ENCODE results near the gene KIAA1217.

Gene KIAA1217

GRCh38 chr10:24467136-24467535, 258.2 kb downstream of the KIAA1217 start:
- H2AFZ ChIP-seq (ENCODE audit: low read length): no peak overlapping the region
- peaks cover 14% of the 10 kb centered on the region; the same call in 1 of the 2 replicates for H3K79me2 ChIP-seq (ENCODE audit: insufficient read depth, low read length)
- no peaks in the 10 kb centered on the region for H4K20me1 ChIP-seq (ENCODE audit: insufficient read depth, low read length, poor library complexity, severe bottlenecking)
- peak overlapping the region; percentile 70 for H3K4me3 ChIP-seq (ENCODE audit: low read length, poor library complexity, severe bottlenecking)
- H3K9me2 ChIP-seq (replicated peaks; ENCODE audit: low read depth, low read length): no peaks in the 10 kb centered on the region
- no peaks in the 10 kb centered on the region for H3K36me3 ChIP-seq (ENCODE audit: insufficient read depth, low read length)
- H3K27me3 ChIP-seq (ENCODE audit: insufficient read depth, low read length, poor library complexity, severe bottlenecking): no peaks in the 10 kb centered on the region
- peak overlapping the region; percentile 61 for H3K9ac ChIP-seq (ENCODE audit: low read depth, low read length, poor library complexity, severe bottlenecking)
- H3K4me1 ChIP-seq (ENCODE audit: insufficient read depth, low read length, poor library complexity, severe bottlenecking): peaks cover 74% of the 10 kb centered on the region
- peak overlapping the region; percentile 75 for H3K4me2 ChIP-seq (ENCODE audit: low read depth, low read length, poor library complexity, severe bottlenecking)
- peaks cover 4% of the 10 kb centered on the region; the same call in 1 of the 2 replicates for H3F3A ChIP-seq (ENCODE audit: low read depth)
- H3K9me3 ChIP-seq (ENCODE audit: insufficient read depth, low read depth, low read length): no peaks in the 10 kb centered on the region
- TF ChIP-seq EZH2phosphoT487 (IDR thresholded peaks at IDR 0.05; ENCODE audit: borderline replicate concordance) (no peak), CTCF (conservative IDR thresholded peaks at IDR 0.05; ENCODE audit: low read length) (no peak)

DNA sequence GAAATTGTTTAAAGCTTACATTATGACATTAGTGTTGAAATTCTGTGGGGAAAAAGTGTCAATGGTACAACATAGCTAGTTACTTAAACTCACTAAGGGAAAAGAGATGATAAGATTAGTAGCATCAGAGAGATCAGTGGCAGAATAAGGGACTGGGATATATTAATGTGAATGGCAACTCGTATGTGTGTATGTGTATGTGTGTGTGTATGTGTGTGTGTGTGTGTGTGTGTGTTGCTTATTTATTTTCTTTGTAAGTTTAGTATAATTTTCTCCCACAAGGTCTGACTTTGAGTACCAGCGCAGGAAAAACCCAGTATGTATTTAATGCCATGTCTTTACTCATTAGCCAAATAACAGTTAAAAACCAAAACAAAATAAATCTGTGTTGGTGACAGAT, 258.7 kb downstream of the KIAA1217 start:
- peaks cover 14% of the 10 kb centered on the region; the same call in 1 of the 2 replicates for H3K79me2 ChIP-seq (ENCODE audit: insufficient read depth, low read length)
- peak overlapping the region; percentile 70 for H3K4me3 ChIP-seq (ENCODE audit: low read length, poor library complexity, severe bottlenecking)
- no peak for TF ChIP-seq EZH2phosphoT487 (IDR thresholded peaks at IDR 0.05; ENCODE audit: borderline replicate concordance)
- no peak for TF ChIP-seq CTCF (conservative IDR thresholded peaks at IDR 0.05; ENCODE audit: low read length)
- peak overlapping the region; percentile 75 for H3K4me2 ChIP-seq (ENCODE audit: low read depth, low read length, poor library complexity, severe bottlenecking)
- peak overlapping the region; percentile 61 for H3K9ac ChIP-seq (ENCODE audit: low read depth, low read length, poor library complexity, severe bottlenecking)
- no peaks in the 10 kb centered on the region for H3K27me3 ChIP-seq (ENCODE audit: insufficient read depth, low read length, poor library complexity, severe bottlenecking)
- no peaks in the 10 kb centered on the region for H3K9me2 ChIP-seq (replicated peaks; ENCODE audit: low read depth, low read length)
- H4K20me1 ChIP-seq (ENCODE audit: insufficient read depth, low read length, poor library complexity, severe bottlenecking): no peaks in the 10 kb centered on the region
- H2AFZ ChIP-seq (ENCODE audit: low read length): no peak overlapping the region
- peaks cover under 1% of the 10 kb centered on the region; the same call in 1 of the 2 replicates for H3F3A ChIP-seq (ENCODE audit: low read depth)
- no peaks in the 10 kb centered on the region for H3K36me3 ChIP-seq (ENCODE audit: insufficient read depth, low read length)
- H3K9me3 ChIP-seq (ENCODE audit: insufficient read depth, low read depth, low read length): no peaks in the 10 kb centered on the region
- peaks cover 69% of the 10 kb centered on the region for H3K4me1 ChIP-seq (ENCODE audit: insufficient read depth, low read length, poor library complexity, severe bottlenecking)

DNA sequence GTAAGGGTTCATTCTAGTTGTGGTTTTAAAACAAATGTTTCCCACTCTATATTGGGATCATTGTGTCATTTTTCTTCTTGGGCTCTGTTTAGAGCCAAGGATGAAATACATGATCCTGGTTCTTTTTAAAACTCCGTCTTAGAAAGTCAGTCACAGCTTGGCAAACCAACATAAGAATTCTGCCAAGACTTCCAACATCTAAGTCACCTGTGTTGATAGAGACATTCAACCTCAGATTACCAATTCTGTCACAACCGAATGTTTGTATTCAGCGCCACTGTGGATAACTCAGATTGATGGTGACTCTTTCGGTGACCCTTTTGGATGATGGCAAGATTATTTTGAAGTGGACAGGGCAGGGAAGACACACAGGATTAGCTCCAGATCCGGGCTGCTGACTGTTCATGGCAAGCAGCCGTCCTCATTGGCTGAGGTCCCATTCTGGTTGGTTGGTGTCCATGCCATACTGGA, 259.4 kb downstream of the KIAA1217 start:
- H3K4me3 ChIP-seq (ENCODE audit: low read length, poor library complexity, severe bottlenecking): peak overlapping the region; percentile 70
- TF ChIP-seq EZH2phosphoT487 (IDR thresholded peaks at IDR 0.05; ENCODE audit: borderline replicate concordance) (no peak), CTCF (conservative IDR thresholded peaks at IDR 0.05; ENCODE audit: low read length) (no peak)
- no peaks in the 10 kb centered on the region for H3K9me3 ChIP-seq (ENCODE audit: insufficient read depth, low read depth, low read length)
- H3K4me2 ChIP-seq (ENCODE audit: low read depth, low read length, poor library complexity, severe bottlenecking): peak overlapping the region; percentile 75
- H3K4me1 ChIP-seq (ENCODE audit: insufficient read depth, low read length, poor library complexity, severe bottlenecking): peaks cover 63% of the 10 kb centered on the region
- peaks cover 14% of the 10 kb centered on the region; the same call in 1 of the 2 replicates for H3K79me2 ChIP-seq (ENCODE audit: insufficient read depth, low read length)
- H3K27me3 ChIP-seq (ENCODE audit: insufficient read depth, low read length, poor library complexity, severe bottlenecking): no peaks in the 10 kb centered on the region
- no peaks in the 10 kb centered on the region for H3K9me2 ChIP-seq (replicated peaks; ENCODE audit: low read depth, low read length)
- H3F3A ChIP-seq (ENCODE audit: low read depth): no peaks in the 10 kb centered on the region
- H4K20me1 ChIP-seq (ENCODE audit: insufficient read depth, low read length, poor library complexity, severe bottlenecking): no peaks in the 10 kb centered on the region
- H3K36me3 ChIP-seq (ENCODE audit: insufficient read depth, low read length): no peaks in the 10 kb centered on the region
- H2AFZ ChIP-seq (ENCODE audit: low read length): no peak overlapping the region
- no peak overlapping the region for H3K9ac ChIP-seq (ENCODE audit: low read depth, low read length, poor library complexity, severe bottlenecking)
